DOHH2 (cell line): Measurements from ENCODE around the gene RHOD.

Source experiments
- H3F3A ChIP-seq: fragments of 200-600 bp; sonication (generic), shearing (Covaris generic); 2 replicates; pipeline ENCODE4 v1.6.0; 2016; ENCODE audit warnings: antibody characterized with exemption, mild to moderate bottlenecking; ENCODE audit not compliant: control insufficient read depth, insufficient read depth
- H3K27ac ChIP-seq: fragments of 200-600 bp; sonication (generic); 2 replicates; pipeline ENCODE4 v1.5.1; 2014; ENCODE audit warnings: low read depth, mild to moderate bottlenecking, low read length, moderate library complexity
- H3K27me3 ChIP-seq: fragments of 200-600 bp; sonication (generic); 2 replicates; pipeline ENCODE4 v1.6.1; 2014; ENCODE audit warnings: mild to moderate bottlenecking, low read length, mixed read lengths; ENCODE audit not compliant: control insufficient read depth
- H3K36me3 ChIP-seq: fragments of 200-600 bp; sonication (generic); 2 replicates; pipeline ENCODE4 v1.6.1; 2014; ENCODE audit warnings: mild to moderate bottlenecking, low read length, moderate library complexity, mixed read lengths; ENCODE audit not compliant: control insufficient read depth
- H3K4me1 ChIP-seq: fragments of 200-600 bp; sonication (generic); 2 replicates; pipeline ENCODE4 v1.6.1; 2014; ENCODE audit warnings: mild to moderate bottlenecking, low read length, mixed read lengths; ENCODE audit not compliant: control insufficient read depth
- H3K4me2 ChIP-seq: fragments of 200-600 bp; sonication (generic); 2 replicates; pipeline ENCODE4 v1.6.0; 2014; ENCODE audit warnings: mild to moderate bottlenecking, low read length, moderate library complexity
- H3K4me3 ChIP-seq: fragments of 200-600 bp; sonication (generic); 2 replicates; pipeline ENCODE4 v1.5.1; 2014; ENCODE audit warnings: mild to moderate bottlenecking, low read length, mixed read lengths
- H3K79me2 ChIP-seq: fragments of 200-600 bp; sonication (generic); 2 replicates; pipeline ENCODE4 v1.6.1; 2014; ENCODE audit warnings: mild to moderate bottlenecking, low read length, mixed read lengths; ENCODE audit not compliant: control insufficient read depth
- H3K9me2 ChIP-seq: fragments of 200-600 bp; sonication (generic); replicated peaks from 2 replicates; pipeline ENCODE4 v1.6.1; 2014; ENCODE audit warnings: mild to moderate bottlenecking, low read length, mixed read lengths; ENCODE audit not compliant: control insufficient read depth
- H3K9me3 ChIP-seq: fragments of 200-600 bp; sonication (generic); 2 replicates; pipeline ENCODE4 v1.6.1; 2014; ENCODE audit warnings: antibody characterized with exemption, low read length, mixed read lengths; ENCODE audit not compliant: control insufficient read depth, insufficient read depth
- H4K20me1 ChIP-seq: fragments of 200-600 bp; sonication (generic); 2 replicates; pipeline ENCODE4 v1.6.0; 2014; ENCODE audit warnings: low read depth, mild to moderate bottlenecking, antibody characterized with exemption, low read length, moderate library complexity; ENCODE audit not compliant: control insufficient read depth, insufficient read depth
- EZH2phosphoT487 ChIP-seq: fragments of 200-600 bp; sonication (generic); IDR thresholded peaks from 2 replicates; pipeline ENCODE4 v1.6.1; 2017; ENCODE audit warnings: borderline replicate concordance, mild to moderate bottlenecking, antibody characterized with exemption, low read length, moderate library complexity, mixed read lengths
- TF ChIP-seq, protein P1 (sequence below): fragments of 200-600 bp; sonication (generic); IDR thresholded peaks from one replicate; pipeline ENCODE4 v1.5.1; 2014; ENCODE audit warnings: antibody characterized with exemption, mild to moderate bottlenecking, low read depth, low read length; ENCODE audit not compliant: poor library complexity, severe bottlenecking

The RHOD gene, protein sequence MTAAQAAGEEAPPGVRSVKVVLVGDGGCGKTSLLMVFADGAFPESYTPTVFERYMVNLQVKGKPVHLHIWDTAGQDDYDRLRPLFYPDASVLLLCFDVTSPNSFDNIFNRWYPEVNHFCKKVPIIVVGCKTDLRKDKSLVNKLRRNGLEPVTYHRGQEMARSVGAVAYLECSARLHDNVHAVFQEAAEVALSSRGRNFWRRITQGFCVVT

DNA sequence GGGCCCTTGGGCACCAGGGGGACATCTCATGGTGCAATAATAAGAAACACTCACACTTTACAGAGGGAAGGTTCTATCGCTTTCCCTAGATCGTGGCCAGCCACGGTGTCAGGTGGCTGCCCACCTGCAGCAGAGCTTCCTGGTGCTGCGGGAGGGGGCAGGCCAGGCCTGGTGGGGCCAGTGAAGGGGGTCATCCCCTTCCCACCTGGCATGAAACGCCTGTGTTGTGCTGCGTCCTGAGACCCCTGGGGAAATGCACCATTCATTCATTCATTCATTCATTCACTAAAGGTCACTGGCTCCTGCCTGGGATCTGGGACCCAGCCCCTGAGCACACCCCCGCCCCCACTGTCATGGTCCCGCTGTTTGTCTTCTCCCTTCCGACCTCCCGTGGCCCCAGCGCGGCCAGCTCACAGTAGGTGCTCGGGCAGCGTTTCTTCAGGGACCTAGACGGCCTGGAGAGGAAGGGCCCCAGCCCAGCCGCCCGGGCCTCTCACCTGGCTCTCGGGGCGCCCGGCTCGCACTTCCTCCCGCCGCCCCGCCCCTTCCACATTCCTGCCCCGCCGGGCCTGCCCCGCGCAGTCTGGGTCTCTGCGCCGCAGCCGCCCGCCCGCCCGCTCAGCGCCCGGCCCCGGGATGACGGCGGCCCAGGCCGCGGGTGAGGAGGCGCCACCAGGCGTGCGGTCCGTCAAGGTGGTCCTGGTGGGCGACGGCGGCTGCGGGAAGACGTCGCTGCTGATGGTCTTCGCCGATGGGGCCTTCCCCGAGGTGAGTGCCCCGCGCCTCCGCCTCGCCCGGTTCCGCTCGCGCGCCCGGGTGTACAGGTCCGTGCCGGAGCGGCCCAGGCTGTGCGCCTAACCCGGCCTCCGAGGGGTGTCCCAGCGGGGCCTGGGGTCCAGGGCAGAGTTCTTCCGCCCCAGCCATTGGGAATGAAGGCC is at the start of gene RHOD:
RHOD (plus strand) TSS at position 581 of the 938 bp plus-strand sequence; CDS start at position 637, 56 bp downstream.
- Histone ChIP-seq H3K4me1 (peaks cover 8% of the 10 kb centered on the region), H4K20me1 (no peaks in the 10 kb centered on the region), H3K27ac (no peak within 1 kb of the TSS), H3K79me2 (no peaks in the 10 kb centered on the region), H3K9me2 (no peaks in the 10 kb centered on the region), H3K36me3 (no peaks in the 10 kb centered on the region), H3K27me3 (peaks cover 49% of the 10 kb centered on the region), H3K4me3 (peak within 1 kb of the TSS; percentile 25; the same call in 1 of the 2 replicates), H3K4me2 (peak within 1 kb of the TSS; percentile 52), H3F3A (no peaks in the 10 kb centered on the region), H3K9me3 (no peaks in the 10 kb centered on the region)
- no peak for TF ChIP-seq EZH2phosphoT487
- TF ChIP-seq, protein P1, sequence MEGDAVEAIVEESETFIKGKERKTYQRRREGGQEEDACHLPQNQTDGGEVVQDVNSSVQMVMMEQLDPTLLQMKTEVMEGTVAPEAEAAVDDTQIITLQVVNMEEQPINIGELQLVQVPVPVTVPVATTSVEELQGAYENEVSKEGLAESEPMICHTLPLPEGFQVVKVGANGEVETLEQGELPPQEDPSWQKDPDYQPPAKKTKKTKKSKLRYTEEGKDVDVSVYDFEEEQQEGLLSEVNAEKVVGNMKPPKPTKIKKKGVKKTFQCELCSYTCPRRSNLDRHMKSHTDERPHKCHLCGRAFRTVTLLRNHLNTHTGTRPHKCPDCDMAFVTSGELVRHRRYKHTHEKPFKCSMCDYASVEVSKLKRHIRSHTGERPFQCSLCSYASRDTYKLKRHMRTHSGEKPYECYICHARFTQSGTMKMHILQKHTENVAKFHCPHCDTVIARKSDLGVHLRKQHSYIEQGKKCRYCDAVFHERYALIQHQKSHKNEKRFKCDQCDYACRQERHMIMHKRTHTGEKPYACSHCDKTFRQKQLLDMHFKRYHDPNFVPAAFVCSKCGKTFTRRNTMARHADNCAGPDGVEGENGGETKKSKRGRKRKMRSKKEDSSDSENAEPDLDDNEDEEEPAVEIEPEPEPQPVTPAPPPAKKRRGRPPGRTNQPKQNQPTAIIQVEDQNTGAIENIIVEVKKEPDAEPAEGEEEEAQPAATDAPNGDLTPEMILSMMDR: no peak

DNA sequence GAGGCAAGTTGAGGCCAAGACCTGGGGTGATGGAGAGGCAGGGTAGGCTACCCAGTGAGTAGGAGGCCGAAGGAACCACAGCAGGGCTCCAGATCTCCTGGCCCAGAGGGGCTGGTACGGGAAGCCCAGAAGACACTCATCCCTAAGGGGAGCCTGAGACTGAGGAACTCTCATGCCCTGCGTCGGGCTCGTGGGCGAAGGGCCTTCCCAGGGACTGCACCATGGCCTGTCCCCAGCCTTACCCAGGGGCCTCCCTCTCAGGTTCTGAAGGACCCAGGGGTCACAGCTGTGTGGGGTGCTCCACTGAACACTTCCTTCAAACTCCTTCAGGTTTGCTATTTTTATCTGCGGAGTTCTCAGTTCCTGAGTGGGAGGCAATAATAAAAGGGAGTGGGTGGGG is 49.5 kb upstream of the RHOD start:
- Histone ChIP-seq H3K27me3 (0 out of 2 replicates have a peak, but pooled peaks cover 7% of the 10 kb centered on the region), H3K4me3 (no peak overlapping the region), H3K4me1 (peaks cover 7% of the 10 kb centered on the region), H3K9me3 (no peaks in the 10 kb centered on the region), H3K79me2 (no peaks in the 10 kb centered on the region), H3K36me3 (no peaks in the 10 kb centered on the region), H3F3A (no peaks in the 10 kb centered on the region), H3K4me2 (no peak overlapping the region), H4K20me1 (no peaks in the 10 kb centered on the region), H3K27ac (no peak overlapping the region), H3K9me2 (no peaks in the 10 kb centered on the region)
- TF ChIP-seq, protein P1: no peak
- TF ChIP-seq EZH2phosphoT487: no peak

DNA sequence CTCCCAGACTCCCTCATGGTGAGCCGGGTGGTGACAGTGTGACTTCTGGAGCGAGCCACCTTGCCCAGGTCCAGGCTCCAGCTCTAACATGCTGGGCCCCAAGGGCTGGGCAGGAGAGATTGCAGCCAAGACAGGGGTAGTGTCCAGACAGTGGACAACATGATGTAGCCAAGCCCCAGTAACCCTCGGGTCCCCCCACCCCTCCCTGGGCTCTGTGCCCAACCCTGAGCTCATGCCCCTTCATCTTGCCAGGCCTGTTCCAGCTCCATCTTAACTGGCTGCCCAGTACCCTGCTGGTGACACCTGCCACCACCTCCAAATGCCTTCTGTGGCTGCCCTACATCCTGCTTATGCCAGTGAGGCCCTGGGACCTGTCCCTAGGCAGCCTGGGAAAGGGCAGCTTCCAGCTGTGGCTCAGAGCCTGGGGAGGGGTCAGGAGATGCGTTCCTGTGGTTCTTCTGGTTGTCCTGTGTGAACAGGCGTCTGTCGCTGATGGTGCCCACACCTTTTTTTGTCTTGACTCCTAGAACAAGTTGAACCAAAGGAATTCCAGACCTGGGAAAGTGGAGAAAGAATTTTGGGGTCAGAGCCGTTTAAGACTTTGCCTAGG is 46.2 kb upstream of the RHOD start:
- H3K4me1 ChIP-seq: peaks cover 7% of the 10 kb centered on the region
- no peak overlapping the region for H3K4me3 ChIP-seq
- H3K4me2 ChIP-seq: no peak overlapping the region
- no peaks in the 10 kb centered on the region for H3K9me3 ChIP-seq
- H3K79me2 ChIP-seq: no peaks in the 10 kb centered on the region
- no peaks in the 10 kb centered on the region for H3K9me2 ChIP-seq
- TF ChIP-seq, protein P1: no peak
- TF ChIP-seq EZH2phosphoT487: no peak
- H3K36me3 ChIP-seq: no peaks in the 10 kb centered on the region
- no peaks in the 10 kb centered on the region for H4K20me1 ChIP-seq
- no peak overlapping the region for H3K27ac ChIP-seq
- peaks cover 20% of the 10 kb centered on the region for H3K27me3 ChIP-seq
- no peaks in the 10 kb centered on the region for H3F3A ChIP-seq
